ENCODE data around the gene KCNQ5.

- TF ChIP-seq GABPA (IDR thresholded peaks at IDR 0.05; ENCODE audit: borderline replicate concordance, insufficient read depth, low read length) (no peak), ASH2L (IDR thresholded peaks at IDR 0.05; ENCODE audit: low read length) (no peak), POLR2A (IDR thresholded peaks at IDR 0.05; ENCODE audit: control extremely low read depth in 1 of 2, low read depth in 2 of 2, low read length in 2 of 2) (no peak), BACH1 (IDR thresholded peaks at IDR 0.05; ENCODE audit: low read length) (no peak), POLR2AphosphoS5 (IDR thresholded peaks at IDR 0.05; ENCODE audit: low read depth, low read length) (no peak), SP1 (IDR thresholded peaks at IDR 0.05; ENCODE audit: low read depth, low read length) (no peak), RAD21 (IDR thresholded peaks at IDR 0.05 in 1 of 2, conservative IDR thresholded peaks at IDR 0.05 in 1 of 2; ENCODE audit: low read depth in 2 of 2, low read length in 2 of 2) (no peak), TAF1 (IDR thresholded peaks at IDR 0.05; ENCODE audit: low read depth, low read length) (no peak), HDAC2 (IDR thresholded peaks at IDR 0.05; ENCODE audit: borderline replicate concordance in 1 of 2, low read depth in 2 of 2, low read length in 2 of 2) (no peak), TBP (IDR thresholded peaks at IDR 0.05; ENCODE audit: low read depth, low read length) (no peak)
- TF ChIP-seq, protein P1, sequence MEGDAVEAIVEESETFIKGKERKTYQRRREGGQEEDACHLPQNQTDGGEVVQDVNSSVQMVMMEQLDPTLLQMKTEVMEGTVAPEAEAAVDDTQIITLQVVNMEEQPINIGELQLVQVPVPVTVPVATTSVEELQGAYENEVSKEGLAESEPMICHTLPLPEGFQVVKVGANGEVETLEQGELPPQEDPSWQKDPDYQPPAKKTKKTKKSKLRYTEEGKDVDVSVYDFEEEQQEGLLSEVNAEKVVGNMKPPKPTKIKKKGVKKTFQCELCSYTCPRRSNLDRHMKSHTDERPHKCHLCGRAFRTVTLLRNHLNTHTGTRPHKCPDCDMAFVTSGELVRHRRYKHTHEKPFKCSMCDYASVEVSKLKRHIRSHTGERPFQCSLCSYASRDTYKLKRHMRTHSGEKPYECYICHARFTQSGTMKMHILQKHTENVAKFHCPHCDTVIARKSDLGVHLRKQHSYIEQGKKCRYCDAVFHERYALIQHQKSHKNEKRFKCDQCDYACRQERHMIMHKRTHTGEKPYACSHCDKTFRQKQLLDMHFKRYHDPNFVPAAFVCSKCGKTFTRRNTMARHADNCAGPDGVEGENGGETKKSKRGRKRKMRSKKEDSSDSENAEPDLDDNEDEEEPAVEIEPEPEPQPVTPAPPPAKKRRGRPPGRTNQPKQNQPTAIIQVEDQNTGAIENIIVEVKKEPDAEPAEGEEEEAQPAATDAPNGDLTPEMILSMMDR (IDR thresholded peaks at IDR 0.05; ENCODE audit: control extremely low read depth in 1 of 3, insufficient read depth in 1 of 3, low read depth in 1 of 3, low read length in 3 of 3), result no peak
Measured at GRCh38 chr6:72826037-72826436, 204.2 kb downstream of the KCNQ5 start.

All from H1 (cell line).